ENCODE results near the gene MBD5.

DNA sequence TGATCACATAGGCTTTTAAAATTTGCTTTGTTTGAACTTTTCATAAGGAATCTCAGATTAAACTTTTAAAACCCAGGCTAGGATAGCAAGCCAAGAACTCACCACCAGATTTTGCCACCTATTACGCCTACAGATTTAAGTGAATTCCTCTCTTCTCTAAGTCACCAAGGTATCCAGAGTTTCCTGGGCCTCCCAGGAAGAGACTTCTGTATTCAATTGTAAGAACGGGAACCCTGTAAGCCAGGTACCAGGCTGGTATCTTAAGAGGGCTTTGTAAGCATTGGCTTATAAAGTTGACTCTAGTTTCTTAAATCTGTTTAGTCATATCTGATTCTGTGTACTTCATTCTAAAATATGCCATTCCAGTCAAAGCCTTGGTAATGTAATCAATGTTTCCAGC lies 285.1 kb downstream of the MBD5 start:
- TF ChIP-seq, protein P1, sequence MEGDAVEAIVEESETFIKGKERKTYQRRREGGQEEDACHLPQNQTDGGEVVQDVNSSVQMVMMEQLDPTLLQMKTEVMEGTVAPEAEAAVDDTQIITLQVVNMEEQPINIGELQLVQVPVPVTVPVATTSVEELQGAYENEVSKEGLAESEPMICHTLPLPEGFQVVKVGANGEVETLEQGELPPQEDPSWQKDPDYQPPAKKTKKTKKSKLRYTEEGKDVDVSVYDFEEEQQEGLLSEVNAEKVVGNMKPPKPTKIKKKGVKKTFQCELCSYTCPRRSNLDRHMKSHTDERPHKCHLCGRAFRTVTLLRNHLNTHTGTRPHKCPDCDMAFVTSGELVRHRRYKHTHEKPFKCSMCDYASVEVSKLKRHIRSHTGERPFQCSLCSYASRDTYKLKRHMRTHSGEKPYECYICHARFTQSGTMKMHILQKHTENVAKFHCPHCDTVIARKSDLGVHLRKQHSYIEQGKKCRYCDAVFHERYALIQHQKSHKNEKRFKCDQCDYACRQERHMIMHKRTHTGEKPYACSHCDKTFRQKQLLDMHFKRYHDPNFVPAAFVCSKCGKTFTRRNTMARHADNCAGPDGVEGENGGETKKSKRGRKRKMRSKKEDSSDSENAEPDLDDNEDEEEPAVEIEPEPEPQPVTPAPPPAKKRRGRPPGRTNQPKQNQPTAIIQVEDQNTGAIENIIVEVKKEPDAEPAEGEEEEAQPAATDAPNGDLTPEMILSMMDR (IDR thresholded peaks at IDR 0.05): no peak
- TF ChIP-seq POLR2A (IDR thresholded peaks at IDR 0.05): no peak
